Peyer's patch (tissue), 4 donors: ENCODE data around the gene SPATA31E1.

Experiments
- POLR2A ChIP-seq, 2 donors: fragments of 450-650 bp; IDR thresholded peaks; one replicate each; pipeline ENCODE4 v1.5.1; 2017; ENCODE audit warnings: antibody characterized with exemption in 2 of 2, mild to moderate bottlenecking in 2 of 2, moderate library complexity in 2 of 2
- TF ChIP-seq, protein P1 (sequence below), 6 experiments: fragments of 450-650 bp in 4 of 6; fragments of 200-600 bp in 2 of 6; sonication (generic) in 1 of 6; IDR thresholded peaks; one replicate each; pipeline ENCODE4 v1.5.1; 2017 to 2019; ENCODE audit warnings: antibody characterized with exemption in 6 of 6, mild to moderate bottlenecking in 3 of 6, moderate library complexity in 1 of 6

- TF ChIP-seq, protein P1, sequence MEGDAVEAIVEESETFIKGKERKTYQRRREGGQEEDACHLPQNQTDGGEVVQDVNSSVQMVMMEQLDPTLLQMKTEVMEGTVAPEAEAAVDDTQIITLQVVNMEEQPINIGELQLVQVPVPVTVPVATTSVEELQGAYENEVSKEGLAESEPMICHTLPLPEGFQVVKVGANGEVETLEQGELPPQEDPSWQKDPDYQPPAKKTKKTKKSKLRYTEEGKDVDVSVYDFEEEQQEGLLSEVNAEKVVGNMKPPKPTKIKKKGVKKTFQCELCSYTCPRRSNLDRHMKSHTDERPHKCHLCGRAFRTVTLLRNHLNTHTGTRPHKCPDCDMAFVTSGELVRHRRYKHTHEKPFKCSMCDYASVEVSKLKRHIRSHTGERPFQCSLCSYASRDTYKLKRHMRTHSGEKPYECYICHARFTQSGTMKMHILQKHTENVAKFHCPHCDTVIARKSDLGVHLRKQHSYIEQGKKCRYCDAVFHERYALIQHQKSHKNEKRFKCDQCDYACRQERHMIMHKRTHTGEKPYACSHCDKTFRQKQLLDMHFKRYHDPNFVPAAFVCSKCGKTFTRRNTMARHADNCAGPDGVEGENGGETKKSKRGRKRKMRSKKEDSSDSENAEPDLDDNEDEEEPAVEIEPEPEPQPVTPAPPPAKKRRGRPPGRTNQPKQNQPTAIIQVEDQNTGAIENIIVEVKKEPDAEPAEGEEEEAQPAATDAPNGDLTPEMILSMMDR (IDR thresholded peaks at IDR 0.05) = no peak
- TF ChIP-seq POLR2A (IDR thresholded peaks at IDR 0.05) = no peak
Observed at GRCh38 chr9:87889882-87890252, 7.2 kb downstream of the SPATA31E1 start.
